Hematopoietic multipotent progenitor cell treated with erythropoietin and hydrocortisone succinate and interleukin-3 and kit ligand, for 8 days (in vitro differentiated cells): ENCODE measurements around the gene ATP13A2.

ENCODE experiments used
- DNase-seq: peaks from one replicate; pipeline ENCODE4 v3.0.0-alpha.2; 2015

ATP13A2 gene

DNA sequence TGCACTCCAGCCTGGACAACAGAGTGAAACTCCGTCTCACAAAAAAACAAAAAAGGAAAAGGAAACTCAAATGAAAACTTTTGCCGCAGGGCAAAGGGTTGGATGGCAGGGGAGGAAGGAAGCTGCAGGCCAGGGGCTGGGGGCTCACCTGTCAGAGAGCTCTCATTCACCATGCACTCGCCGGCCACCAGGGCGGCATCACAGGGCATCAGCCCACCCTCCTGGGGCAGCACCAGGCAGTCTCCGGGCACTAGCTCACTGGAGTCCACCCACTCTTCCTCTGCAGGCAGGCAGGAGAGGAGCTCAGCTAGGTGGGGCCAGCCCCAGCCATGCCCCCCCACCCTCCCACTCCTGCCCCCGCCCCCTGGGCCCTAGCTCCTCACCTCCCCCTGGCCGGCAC is 11.9 kb downstream of the ATP13A2 start:
- no peak for DNase-seq

DNA sequence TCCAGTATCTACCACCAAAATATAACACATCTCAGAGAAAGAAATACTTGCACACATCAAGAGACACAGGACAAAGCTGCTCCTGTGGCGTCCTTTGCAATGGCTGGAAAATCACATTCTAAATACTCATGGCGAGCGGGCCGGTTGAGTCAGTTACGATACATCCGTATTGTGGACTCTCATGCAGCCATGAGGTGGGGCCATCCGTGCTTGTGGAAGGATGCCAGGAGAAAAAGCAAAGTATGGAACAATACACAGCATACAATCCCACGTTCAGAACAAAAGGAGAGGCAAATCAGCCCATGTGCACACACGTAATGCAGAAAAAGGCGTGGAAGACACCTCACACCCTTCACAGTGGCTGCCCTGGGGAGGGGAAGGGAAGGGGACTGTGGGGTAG is 13.1 kb downstream of the ATP13A2 start:
- no peak for DNase-seq

DNA sequence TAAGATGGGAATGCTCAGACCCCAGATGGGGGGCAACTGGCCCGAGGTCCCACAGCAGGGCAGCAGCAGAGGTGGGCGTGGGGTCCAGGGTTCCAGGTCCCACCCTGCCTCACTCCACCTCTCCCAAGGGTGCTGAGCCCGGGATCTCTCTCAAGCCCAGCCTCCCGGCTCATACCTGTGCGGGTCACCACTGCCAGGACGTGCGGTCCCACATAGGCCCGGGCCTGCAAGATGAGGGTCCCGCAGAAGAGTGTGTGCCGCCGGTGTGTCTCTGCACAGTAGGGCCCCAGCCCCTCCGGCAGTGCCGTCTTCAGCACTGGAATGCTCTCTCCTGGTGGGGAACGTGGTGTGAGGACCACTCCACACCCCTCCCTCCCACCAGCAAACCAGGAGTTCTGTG is 14.9 kb downstream of the ATP13A2 start:
- no peak for DNase-seq

DNA sequence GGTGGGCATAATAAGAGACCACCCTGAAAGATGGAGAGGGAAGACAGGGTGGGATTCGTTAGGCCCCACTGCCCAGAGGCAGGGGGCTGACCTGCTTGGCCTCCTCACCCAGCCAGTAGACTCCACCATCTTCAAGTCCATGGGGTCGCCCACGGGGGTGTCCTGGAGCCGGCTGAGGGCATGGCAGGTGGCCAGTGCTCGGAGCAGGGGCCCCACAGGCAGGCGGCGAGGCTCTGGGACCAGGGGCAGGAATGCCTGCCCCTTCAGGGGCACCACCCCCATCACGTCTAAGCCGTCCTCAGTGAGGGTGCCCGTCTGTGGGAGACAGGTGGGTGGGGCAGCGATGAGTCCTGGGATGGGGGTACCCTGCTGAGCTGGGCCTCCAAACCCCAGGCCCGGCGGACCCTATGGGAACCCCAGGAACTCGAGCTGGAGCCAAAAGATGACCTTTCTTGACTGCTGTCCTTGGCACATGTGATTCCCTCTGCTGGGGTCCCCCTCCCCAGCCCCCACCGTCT is 18.1 kb downstream of the ATP13A2 start:
- DNase-seq: no peak

DNA sequence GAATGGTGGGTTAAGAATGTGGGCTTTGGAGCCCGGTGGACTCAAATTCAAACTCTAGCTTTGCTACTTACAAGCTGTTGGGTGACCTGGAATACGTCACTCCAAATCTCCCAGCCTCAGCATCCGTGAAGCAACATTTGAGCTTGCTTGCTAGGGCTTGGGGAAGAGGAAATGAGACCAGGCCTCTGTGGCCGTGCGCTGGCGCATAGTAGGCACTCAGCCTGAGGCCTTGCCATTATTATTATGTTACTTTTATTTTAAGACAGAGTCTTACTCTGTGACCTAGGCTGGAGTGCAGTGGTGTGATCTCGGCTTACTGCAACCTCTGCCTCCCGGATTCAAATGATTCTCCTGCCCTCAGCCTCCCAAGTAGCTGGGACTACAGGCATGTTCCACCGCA is 19.1 kb downstream of the ATP13A2 start:
- DNase-seq: no peak

DNA sequence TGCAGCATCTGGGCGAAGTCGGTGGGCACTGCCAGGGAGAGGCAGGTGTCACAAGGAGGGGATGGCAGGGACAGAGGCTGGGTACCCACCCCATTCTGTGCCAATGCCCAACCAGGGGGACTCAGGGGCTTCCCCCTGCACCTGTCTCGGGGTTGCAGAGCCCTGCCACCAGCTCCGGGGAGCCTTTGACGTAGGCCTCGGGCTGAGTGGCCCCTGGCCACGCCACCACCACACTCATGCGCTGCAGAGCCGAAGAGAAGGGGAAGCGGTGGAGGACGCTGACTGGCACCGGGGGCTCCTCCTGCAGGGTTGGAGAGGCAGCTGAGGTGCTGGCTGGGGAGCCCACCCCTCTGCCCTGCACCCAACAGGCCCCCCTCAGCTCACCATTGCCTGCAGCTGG is 19.6 kb downstream of the ATP13A2 start:
- no peak for DNase-seq

DNA sequence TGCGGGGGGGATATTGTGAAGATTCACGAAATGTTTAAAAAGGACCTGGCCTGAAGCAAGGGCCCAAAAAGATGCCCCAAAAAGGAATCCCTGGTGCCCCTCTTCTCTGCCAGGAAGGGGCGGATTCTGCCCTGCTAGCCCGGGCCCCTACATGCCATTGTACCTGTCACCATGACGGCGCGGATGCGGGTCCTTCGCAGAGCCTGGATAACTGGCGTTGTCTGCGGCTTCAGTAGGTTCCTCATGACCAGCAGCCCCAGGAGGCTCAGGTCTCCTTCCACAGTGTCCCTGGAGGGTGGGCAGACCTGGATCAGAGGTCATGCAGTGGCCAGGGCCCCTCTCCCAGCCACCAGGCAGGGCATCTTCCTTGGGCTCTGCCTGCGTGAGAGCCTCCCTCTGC is 20.2 kb downstream of the ATP13A2 start:
- DNase-seq: no peak

DNA sequence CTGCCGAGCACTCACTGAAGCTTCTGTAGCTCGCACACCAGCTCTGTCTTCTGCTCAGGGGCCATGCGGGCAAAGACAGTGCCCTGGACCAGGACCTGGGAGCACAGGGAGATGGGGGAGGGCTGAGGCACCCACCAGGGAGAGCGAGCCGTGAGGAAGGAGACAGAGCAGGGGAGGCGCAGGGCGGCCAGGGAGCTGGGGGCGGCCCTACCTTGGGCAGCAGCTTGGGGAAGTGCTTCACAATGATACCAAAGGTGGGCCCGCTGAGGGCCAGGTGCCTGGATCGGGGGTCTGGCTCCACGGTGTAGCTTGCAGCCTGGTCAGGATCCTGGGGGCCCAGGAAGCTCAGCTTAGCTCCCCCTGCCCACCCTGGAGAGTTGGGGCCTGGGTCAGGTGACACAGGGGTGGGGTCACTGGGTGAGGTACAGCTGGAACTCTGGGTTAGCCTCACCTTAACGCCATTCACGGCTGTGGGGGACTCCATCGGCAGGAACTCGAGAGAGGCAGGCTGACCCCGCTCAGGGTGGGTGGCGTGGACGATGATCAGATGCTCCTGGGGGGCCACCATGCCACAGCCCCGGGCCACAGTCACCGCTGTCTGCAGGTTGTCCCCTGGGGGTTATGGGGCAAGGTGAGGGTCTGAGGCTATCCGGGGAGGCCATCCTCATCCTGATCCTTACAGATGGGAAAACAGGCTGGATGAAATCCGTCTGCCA is 21.9 kb downstream of the ATP13A2 start:
- DNase-seq: no peak

DNA sequence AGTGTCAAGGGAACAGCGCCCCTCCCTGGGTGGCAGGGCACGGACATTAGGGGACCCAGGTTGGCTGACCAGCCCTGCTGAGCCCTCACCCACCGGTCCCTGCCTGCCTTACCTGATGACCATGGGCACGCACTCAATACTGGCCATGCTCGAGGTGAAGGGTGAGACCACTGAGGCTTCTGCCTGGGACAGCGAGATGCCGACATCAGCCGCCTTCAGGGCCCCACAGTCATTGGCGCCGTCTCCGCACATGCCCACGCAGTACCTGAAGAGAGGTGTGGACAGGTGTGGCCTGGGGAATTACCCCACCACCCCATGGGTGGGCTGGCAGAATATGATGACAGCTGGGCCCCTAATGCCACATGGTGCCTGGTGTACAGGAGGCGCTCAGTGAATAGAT is 23.5 kb downstream of the ATP13A2 start:
- no peak for DNase-seq

DNA sequence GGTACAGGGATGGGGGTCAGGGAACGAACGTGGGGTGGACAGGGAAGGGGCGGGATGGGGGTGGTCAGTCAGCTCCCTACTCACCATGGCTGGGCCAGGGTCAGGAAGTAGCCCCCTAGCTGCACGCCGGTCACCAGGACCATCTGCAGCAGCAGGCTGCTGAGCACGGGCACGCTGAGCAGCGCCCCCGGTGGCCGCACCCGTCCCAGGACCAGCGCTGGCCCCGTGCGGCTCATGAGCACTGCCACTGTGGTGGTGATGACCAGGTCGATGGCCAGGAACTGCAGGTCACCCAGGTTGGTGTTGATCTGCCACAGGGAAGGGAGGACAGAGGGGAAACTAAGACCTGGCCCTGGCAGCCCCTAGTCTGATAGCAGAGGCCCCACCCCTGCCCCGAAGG is 24.8 kb downstream of the ATP13A2 start:
- DNase-seq: no peak

DNA sequence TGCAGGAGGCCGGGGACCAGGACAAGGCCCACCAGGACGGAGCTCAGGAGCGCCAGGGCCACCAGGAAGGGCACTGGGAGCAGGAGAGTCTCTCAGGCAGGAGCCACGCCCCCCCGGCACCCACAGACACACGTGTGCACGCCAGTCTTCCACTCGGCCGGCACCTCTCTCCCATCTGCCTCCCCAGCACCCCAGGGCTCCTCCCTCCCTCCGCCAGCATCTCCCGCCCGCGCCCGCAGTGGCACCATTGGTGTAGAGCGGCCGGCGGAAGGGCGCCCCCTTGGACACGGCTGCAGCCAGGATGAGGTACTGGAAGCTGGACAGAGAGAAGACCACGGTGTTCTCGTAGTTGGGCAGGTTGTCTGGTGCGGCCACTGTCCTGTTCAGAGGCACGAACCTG is 25.2 kb downstream of the ATP13A2 start:
- DNase-seq: no peak

DNA sequence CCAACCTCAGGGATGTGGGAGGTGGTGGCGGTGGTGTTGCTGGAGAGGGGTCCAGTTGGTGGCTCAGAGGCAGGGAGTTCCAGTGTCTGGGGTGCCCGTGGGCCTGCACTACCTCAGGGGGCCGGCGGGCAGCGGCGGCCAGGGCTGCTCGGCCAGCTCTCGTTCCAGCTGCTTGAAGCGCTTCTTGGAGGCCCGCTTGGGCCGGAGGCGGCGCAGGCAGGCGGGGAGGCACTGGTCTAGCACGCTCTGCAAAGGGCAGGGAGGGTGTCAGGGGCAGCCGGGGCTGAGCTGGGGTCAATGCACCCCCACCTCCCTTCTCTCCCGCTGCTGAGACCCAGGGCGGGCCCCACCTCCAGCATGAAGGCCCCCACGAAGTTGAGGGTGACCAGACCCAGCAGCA is 25.6 kb downstream of the ATP13A2 start:
- DNase-seq: no peak

DNA sequence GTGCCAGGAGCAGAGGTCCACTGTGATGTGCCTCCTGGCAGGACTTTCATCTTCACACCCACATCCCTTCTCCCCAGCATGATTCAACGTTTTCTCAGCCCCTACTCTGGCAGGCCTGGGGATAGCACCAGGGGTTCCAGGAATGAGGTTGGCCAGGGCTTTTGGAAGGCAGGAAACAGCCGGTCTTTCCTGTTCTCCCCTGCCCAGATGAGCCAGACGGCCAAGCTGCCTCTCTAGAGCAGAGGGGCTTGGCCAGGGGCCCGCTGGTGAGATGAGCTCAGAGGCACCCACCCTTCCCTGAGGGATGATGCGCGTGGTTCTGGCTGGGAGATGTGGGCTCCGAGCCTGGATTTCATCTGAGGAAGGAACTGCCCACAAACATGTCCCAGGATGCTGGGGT is 27.0 kb downstream of the ATP13A2 start:
- no peak for DNase-seq

DNA sequence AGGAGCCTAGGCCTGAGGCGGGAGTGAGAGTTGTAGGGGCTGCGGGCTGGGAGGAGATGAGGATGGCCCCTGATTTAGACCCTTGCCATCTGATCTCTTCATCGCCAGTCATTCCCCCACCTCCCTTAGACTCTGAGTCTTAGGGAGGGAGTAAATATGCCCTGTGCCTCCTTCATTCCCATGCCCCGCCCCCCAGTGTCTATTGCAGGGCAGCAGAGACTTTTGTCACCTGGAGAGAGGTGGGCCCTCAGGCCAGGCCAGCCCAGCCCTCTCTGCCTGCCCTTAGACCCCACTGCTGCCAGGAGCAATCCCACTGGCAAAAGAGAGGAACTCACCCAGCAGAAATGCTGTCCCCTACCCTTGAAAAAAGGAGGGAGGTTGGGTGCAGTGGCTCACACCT is 28.1 kb downstream of the ATP13A2 start:
- no peak for DNase-seq

DNA sequence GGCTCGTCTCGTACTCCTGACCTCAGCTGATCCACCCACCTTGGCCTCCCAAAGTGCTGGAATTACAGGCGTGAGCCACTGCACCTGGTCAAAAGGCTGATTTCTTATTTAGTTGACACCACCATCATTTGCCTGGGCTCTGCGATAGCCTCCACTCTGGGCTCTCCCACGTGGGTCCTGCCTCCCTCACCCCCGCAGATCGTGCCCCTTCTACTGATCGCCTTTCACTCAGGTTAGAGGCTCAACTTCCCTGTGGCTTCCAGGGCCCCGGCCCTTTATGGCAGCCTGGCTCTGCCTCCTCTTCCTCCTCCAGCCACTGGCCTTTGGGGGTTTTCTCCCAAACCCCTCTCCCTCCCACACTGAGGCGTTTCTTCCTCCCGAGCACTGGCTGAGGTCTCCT is 28.8 kb downstream of the ATP13A2 start:
- no peak for DNase-seq

DNA sequence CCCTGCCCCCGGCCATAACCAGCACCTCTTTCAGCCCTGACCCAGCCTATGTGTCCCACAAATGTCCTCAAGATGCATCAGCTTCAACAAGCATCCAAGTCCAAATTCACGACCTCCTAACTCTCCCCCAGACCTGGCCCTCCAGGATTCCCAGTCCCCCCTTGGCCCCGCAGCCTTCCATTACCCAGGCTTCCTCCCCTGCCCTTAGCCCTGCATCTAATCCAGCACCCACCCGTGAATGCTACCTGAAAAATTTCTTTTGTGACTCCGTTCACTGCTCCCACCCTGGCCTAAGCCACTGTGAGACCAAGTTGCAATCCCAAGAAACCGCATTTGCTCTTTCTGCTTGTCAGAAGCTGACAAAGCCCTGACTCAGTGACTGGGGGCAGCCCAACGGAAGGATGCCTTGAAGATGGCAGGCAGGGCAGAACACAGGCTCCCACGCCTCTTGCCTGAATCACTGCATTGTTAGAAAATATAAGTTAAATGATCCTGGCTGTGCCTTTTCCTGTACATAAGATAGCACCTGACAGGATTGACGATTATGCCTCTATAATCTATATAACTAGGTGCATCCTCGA is 30.4 kb downstream of the ATP13A2 start:
- no peak for DNase-seq

DNA sequence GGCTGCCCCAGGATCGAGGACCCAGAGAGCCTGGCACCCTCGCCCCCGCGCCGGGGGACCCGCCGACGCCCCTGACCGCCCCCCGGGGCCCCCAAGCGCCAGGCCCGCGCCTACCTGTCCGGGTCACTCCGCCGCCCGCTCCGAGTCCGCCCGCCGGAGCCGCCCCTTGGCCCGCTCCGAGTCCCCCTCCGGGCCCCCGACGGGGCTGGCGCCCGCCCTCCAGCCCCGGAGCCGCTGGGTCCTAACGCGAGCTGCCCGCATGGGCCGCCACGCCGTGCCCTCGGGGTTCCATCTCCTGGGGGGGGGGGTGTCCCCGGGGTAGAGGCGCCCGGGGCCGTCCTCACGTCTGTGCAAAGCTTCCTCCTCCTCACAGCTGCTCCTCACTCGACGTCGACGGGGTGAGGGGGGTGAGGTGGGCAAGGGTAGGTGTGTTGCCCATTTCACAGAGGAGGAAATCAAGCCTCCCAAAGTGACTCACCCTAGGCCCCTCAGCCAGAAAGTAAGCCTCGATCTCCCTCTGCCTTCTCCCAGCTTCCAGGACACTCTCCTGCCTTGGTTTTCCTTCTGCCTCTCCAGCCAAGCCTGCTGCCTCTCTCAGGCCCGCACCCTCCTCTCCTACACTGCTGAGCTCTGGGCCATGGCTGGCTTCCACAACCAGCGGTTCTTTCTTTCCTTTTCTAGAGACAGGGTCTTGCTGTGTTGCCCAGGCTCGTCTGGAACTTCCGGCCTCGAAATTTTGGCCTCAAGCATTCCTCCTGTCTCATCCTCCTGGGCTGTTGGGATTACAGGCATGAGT is 31.1 kb downstream of the ATP13A2 start, which contains the start of gene MFAP2:
Gene MFAP2, minus strand, starts transcription at position 148 of the 796 bp plus-strand sequence. CDS start 2,347 bp downstream, outside the sequence.
- DNase-seq: no peak

DNA sequence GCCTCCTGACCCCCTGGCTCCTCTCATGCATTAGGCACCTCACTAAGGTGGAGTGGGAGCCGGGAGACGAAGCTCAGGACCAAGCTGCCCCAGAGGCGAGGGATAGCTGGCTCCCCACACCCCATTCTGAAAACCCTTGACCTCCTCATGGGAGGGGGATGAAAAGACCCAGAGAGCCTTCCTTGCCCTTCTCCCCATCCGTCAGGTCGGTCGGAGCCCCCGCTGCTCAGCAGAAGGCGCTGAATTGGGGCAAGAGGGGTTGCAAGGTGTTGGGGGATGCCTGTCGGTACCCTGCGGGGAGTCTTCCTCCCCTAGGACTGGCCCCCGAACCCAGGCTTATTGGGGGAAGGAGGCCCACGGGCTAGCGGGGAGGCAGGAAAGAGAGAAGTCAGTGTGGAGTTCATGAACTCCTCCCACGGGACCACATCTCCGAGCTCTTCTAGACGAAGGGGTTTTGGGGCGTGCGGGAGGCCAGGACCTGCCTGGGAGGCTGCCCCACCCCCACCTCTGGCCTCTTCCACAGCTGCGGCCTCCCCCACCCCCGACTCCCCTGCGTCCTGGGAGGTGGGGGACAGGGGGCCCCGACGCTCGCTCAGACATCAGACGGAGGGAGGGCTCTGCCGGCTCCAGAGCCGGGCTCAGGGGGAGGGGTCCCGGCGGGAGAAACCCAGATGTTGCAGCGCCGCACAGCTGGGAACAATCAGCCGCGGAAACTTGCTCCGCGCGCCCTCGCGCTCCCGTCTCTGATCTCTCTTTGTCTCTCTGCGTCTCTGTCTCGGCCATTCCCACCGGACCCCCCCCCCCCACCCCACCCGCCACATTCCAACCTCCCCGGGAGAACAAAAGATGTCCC is 32.0 kb downstream of the ATP13A2 start:
- DNase-seq: no peak

DNA sequence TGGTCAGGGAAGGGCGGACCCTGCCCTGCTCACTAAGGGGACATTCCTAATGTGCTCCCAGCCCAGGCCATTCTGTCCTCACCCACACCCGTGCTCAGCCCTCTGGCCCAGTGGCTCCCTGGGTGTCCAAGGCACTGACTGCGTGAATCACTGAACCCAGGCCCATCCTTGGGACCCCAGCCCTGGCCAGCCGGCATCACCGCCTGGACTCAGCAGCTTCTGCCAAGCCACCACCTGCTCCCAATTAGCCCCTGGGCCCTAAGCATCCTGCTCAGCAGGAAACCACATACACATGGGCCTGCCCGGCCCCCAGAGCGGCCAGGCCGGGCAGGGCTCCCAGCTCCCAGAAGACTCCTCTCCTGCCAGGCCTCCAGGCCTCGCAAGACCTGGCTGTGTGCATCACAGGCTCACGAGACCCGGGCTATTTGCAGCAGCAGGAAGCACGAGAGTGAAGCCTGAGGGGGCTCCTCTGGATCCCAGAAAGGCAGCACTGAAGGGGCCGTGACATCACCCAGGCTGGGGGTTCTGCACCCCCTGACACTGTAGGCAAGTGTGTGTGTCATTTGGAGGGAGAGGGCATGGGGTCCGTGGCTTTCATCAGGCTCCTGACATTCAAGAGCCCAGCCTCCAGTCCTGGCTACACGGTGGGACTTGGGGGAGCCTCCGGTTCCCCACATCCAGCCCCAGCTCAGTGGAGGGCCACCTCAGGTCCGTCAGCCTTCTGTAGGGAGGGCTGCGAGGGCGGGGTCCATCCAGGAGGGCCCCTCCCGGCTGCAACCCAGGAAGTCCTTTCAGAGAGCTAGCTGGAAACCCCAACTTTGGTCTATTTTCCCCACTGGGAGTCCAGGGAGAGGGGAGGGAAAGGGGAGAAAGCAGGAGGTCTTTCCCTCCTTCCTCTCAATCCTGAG is 32.9 kb downstream of the ATP13A2 start:
- DNase-seq: no peak

DNA sequence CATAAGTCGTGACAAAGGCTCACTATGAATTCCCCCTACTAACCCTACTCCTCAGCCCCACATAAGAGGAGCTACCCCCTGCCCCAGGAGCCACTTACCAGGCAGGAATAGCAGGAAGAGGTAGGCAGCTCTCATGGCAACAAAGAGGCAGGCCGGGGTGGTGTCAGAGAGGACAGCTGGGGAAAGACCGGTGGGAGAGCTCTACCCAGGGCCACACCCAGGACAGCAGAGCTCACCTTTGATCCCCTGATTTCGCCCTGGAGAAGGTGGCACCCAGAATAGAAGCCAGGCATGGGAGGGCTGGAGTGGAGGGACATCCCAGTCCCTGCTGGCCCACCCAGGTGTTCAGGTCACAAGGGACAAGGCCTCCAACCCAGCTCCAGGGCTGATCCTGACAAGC is 33.6 kb downstream of the ATP13A2 start:
- DNase-seq: no peak

DNA sequence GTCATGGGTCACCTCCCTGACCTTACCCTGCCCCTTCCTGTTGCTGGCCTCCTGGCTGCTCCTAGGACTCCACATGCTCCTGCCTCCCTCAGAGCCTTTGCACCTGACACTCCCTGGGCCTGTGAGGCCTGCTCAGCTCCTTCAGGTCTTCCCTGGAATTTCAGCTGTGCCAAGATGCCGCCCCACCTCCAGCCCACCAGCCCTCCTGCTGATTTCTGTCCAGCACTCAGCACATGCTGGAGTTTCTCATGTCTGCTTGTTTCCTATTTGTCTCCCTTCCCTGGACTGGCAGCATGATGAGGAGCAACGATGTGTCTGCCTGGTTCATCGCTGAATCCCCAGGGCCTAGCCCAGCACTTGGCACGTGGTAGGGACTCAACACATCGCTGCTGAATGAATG is 34.4 kb downstream of the ATP13A2 start:
- no peak for DNase-seq

DNA sequence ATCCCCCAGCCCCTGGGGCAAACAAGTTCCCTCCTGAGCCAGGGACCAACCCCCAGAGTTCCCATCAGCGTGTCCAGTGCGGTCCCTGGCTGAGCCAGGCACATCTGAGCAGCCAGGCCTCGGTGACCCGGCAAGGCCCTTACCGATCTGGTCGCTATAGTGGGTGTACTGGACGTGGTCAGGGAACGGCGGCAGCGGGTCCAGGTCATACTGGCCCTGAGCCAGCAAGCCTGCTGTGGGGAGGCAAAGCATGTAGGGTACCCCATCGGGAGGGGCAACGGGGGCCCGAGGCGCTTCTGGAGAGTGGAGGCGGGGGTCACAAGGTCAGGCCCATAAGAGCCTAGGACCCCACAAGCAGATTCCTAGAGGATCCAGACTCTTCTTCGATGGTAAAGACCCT is 34.8 kb downstream of the ATP13A2 start:
- DNase-seq: no peak
